ENCODE results near the gene MASP1.
A peak's percentile ranks its signal among the peaks of the same experiment; 100 is the strongest.

The MASP1 gene, protein sequence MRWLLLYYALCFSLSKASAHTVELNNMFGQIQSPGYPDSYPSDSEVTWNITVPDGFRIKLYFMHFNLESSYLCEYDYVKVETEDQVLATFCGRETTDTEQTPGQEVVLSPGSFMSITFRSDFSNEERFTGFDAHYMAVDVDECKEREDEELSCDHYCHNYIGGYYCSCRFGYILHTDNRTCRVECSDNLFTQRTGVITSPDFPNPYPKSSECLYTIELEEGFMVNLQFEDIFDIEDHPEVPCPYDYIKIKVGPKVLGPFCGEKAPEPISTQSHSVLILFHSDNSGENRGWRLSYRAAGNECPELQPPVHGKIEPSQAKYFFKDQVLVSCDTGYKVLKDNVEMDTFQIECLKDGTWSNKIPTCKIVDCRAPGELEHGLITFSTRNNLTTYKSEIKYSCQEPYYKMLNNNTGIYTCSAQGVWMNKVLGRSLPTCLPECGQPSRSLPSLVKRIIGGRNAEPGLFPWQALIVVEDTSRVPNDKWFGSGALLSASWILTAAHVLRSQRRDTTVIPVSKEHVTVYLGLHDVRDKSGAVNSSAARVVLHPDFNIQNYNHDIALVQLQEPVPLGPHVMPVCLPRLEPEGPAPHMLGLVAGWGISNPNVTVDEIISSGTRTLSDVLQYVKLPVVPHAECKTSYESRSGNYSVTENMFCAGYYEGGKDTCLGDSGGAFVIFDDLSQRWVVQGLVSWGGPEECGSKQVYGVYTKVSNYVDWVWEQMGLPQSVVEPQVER

GRCh38 chr3:187291512-187292132, at the start of gene MASP1:
Gene MASP1 (minus strand): TSS chr3:187291737. CDS start chr3:187291632, 105 bp downstream.
- DNase-seq, result no peak

- no peak for DNase-seq
These were observed 49.0 kb upstream of the MASP1 start for GRCh38 chr3:187340578-187340977.

DNA sequence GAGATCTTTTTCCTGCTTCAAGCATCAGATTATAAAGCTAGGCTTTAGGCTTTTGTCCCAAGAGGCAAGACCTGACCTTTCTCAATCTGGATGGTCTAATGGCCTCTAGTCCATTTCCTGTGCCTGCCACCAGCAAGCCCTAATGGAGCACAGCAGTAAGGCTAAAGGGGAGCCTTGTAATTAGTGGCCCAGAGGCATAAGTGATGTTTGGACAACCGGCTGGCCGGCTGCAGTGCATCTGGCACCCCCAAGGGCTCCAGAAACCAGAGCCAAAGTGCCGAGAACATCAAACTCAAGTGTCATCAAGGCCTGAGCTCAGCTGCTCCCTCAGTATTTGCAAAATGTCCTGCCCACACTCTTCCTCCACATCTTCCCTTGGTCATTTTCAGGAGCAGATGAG, 44.8 kb upstream of the MASP1 start:
- no peak for DNase-seq

- DNase-seq, result no peak
These were observed 43.4 kb upstream of the MASP1 start for GRCh38 chr3:187334904-187335303.

GRCh38 chr3:187328691-187329090, 37.2 kb upstream of the MASP1 start:
- no peak for DNase-seq

GRCh38 chr3:187327845-187328244, 36.3 kb upstream of the MASP1 start:
- DNase-seq, result no peak

DNA sequence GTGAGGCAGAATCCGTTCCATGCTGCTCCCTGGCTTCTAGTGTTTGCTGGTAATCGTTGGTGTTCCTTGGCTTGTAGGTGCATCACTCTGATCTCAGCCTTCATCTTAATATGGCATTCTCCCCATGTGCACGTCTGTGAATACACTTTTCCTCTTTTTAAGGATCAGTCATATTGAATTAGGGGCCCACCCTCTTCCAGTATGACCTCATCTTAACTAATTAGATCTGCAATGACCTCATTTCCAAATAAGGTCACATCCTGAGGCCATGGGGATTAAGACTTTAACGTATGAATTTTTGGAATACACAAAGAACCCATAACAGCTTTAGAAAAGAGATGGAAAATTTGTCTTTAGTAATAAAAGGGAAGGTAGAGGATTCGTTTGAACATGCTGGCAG, 34.1 kb upstream of the MASP1 start:
- DNase-seq, result no peak

DNA sequence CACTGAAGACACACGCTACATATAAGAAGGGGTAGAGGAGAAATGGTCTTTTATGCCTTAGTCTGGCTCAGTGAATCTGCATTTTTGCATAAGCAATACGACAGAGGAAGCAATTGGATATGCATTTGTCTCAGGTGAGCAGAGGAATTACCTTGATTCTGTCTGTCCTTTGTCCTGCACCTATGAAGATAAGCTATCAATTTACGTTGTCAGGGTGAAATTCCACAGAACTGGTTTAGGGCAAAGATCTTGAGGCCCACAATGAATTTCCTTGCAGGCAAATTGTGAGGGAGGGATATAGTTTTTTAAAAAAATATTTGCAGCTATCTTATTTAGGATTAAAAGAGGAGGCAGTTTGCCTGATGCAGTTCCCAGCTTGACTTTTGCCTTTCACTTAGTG, 31.6 kb upstream of the MASP1 start:
- no peak for DNase-seq

DNA sequence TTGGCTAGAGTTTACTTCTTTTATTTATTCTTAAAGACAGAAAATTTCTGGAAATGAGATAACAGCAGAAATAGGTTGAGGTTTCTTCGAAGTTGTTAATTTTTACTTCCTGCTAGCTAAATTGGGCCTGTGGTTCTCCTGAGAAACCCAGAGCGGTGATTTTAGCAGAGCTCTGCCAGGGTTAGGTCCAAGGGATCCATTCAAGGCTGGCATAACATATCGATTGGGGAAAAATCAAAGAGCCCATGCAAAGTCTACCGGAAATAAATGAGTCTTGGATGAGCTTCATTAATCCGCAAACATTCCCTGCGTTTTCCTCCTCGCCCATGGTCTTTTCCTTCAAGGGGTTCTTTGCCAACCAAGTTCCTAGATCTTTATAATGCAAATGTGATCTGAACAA, 30.8 kb upstream of the MASP1 start:
- DNase-seq, result no peak

DNA sequence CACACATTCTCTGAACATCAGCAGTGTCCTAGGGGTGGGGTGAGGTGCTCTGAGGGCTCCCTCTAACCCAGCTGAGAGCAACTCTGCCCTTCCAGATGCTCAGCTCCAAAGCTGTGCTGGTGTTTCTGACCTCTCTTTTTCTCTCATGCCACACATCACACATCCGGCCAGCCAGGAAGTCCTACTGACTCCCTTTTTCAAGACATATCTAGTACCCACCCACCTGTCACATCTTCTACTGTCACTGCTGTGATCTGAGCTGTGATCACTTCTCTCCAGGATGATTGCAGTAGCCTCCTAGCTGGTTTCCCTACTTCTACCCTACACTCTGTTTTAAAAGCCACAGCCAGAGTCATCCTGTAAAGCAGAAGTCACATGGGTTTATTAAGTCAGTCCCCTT, 30.2 kb upstream of the MASP1 start:
- no peak for DNase-seq

GRCh38 chr3:187319699-187320302, 28.3 kb upstream of the MASP1 start:
- peak; percentile 36 for DNase-seq

GRCh38 chr3:187318819-187319616, 27.5 kb upstream of the MASP1 start:
- peak; percentile 12 for DNase-seq

GRCh38 chr3:187315872-187316271, 24.3 kb upstream of the MASP1 start:
- no peak for DNase-seq

- DNase-seq, result no peak
These were observed 22.6 kb upstream of the MASP1 start for GRCh38 chr3:187314176-187314575.

DNA sequence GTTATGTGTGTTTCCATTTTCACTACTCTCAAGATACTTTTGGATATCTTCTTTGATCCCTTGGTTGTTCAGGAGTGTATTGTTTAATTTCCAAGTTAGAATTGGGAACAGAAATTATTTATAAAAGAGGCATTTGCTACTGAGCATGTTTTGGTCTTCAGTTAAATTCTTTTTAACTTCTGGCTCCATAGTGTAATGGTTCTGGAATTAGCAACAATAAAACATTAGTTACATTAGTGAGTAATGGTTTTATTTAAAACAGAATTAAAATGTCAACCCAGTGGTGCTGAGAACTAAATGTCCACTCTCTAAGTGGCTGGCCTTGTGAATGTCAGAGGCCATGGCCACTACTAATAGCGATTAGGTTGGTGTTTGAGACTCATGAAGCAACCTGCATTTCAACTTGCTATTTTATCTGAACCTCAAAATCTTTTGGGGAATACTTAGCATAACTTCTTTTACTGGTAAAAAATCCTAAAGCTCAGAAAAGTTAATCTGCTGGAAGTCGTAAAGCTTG, 19.5 kb upstream of the MASP1 start:
- no peak for DNase-seq

GRCh38 chr3:187310226-187310625, 18.7 kb upstream of the MASP1 start:
- no peak for DNase-seq

- no peak for DNase-seq
These were observed 14.3 kb upstream of the MASP1 start for GRCh38 chr3:187305881-187306280.

DNA sequence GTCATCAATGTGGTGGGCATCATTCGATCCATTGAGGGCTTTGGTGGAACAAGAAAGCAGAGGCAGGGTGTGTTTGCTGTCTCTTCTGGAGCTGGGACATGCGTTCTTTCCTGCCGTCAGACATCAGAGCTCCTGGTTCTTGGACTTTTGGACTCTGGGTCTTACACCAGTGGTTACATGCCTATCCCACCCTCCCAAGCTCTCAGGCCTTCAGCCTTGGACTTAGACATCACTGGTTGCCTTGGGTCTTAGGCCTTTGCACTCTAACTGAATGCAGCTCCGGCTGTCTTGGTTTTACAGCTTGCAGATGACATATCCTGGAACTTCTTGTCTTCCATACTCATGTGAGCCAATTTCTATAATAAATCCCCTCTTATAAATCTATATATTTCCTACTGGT, 8.1 kb upstream of the MASP1 start:
- DNase-seq, result no peak

DNA sequence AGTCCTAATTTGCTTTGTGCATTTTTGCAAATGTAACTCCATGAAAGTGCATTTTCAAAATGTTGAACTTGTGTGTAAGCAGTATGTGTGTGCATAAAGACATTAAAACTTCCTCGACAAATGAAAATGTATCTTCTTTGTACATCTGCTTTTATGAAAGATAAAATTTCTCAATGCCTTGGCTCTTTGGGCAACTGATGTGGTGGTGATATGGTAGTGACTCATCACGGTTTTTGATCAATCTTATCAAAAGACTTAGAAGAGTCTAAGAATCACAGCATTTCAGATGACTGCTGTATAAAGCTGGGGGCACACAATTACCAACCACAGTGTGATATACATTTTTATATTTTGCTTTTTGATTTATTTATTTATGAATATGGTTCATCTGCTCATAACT, 5.4 kb upstream of the MASP1 start:
- DNase-seq, result no peak

DNA sequence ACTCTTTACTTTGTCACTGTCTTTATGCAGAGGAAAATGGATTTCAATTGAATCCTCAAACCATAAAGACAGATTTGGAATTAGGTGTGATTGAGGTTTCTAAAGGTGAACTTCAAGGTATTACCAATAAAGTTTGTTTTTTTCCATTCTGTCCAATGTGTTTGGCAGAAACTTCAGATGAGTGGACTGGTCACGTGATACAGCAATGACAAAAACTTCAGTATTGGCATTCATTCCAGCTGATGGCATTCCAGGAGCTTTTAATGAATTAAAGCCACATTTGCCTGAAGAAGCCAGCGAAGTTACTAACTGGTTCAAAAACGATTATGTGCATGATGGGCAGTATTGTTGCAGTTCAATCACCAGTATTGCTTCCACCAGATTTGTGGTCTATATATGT, 4.5 kb upstream of the MASP1 start:
- DNase-seq, result no peak

DNA sequence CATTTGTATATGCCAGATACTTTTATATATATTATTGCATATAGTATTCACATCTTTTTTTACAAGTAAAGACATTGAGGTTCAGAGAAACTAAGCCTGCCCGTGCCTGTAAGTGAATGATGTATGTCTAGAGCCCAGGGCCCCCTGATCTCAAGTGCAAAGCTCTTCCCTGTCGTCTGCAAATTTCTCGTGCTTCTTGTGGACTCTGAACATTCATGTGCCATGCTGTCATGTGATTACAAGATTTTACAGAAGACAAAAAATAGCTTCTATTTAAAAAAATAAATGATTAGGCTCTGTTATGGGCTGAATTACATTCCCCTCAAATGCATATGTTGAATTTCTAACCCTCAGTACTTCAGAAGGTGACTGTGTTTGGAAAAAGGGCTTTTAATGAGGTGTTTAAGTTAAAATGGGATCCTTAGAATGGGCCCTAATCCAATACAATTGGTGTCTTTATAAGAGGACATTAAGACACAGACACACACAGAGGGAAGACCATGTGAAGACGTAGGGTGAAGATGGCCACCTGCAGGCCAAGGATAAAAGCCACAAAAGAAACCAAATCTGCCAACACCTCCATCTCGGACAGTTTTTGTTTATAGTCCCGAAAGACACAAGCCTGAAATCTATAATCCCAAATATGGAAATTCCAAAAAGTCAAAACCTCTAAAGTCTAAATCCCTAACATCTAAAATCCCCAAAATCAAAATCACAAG, 3.9 kb upstream of the MASP1 start:
- no peak for DNase-seq

All from NK-92 treated with Interleukin-12 subunit alpha and Interleukin-12 subunit beta, amount 100 ng/mL, for 24 hours (cell line).